Rectal smooth muscle tissue (tissue), 1 donor: ENCODE data around the gene PAPPA.

Source experiments
- H3K27ac ChIP-seq: one replicate; pipeline ENCODE4 v1.7.0; 2013; ENCODE audit warnings: low read depth, low read length, inconsistent platforms
- H3K27me3 ChIP-seq: one replicate; pipeline ENCODE4 v1.7.0; 2013; ENCODE audit warnings: low read length; ENCODE audit not compliant: control insufficient read depth, insufficient read depth
- H3K36me3 ChIP-seq: one replicate; pipeline ENCODE4 v1.7.0; 2013; ENCODE audit warnings: low read length; ENCODE audit not compliant: control insufficient read depth, insufficient read depth
- H3K4me1 ChIP-seq: one replicate; pipeline ENCODE4 v1.7.0; 2013; ENCODE audit warnings: low read length; ENCODE audit not compliant: control insufficient read depth, insufficient read depth
- H3K4me3 ChIP-seq: one replicate; pipeline ENCODE4 v1.7.0; 2013; ENCODE audit warnings: low read length
- H3K9ac ChIP-seq: one replicate; pipeline ENCODE4 v1.7.0; 2013; ENCODE audit warnings: low read length

The PAPPA gene

DNA sequence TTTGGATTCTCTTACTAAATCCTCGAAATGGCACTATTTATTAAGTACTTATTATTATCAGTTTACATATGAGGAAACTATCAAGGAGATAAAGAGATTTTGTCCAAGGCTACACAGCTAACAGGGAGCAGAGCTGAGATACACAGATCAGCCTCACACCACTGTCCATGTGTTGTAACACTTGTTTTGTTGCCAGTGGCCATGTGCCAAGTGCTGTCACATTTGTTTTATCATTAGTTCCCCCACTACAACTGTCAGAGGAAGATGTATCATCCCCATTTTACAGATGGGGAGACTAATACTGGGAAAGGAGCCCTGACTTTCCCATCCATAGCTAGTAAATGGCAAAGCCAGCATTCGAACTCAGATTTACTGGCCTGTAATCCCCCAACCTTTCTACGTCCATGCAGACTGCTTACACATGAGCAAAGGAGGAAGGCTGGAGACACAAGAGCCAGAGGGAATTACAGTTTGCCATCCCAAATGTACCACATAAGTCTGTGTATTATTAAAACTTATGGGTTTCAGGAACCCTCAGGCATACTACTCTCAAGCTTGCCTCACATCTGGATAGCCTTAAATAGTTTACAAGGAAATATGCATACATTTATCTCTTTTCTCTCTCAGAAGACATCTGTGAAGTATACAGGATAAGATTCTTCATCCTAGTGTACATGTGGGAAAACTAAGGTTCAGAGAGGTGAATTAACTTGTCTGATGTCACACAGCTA is 25.1 kb downstream of the PAPPA start:
- no peak overlapping the region for H3K9ac ChIP-seq
- no peak overlapping the region for H3K27ac ChIP-seq
- H3K4me1 ChIP-seq, result no peaks in the 10 kb centered on the region
- H3K4me3 ChIP-seq, result no peak overlapping the region
- H3K27me3 ChIP-seq, result no peaks in the 10 kb centered on the region
- no peaks in the 10 kb centered on the region for H3K36me3 ChIP-seq

DNA sequence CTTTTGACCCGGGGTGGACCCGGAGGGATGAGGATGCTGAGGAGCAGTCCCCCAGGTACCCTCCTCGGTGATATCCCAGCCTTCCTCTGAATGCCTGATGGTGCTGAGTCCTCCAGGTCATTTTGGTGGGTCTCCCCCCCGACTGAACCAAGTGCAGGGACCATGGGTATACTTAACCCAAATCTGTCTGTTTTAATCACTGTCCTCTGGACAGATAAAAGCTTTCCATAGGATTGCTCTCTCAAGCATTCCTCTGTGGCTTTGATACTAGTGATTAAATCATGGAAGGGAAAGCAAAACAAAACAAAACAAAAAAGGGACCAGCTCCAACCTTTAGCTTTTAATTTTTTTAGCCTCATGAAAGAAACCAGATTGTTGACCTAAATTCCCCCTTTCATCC is 26.0 kb downstream of the PAPPA start:
- H3K27ac ChIP-seq, result no peak overlapping the region
- no peaks in the 10 kb centered on the region for H3K27me3 ChIP-seq
- no peak overlapping the region for H3K9ac ChIP-seq
- H3K36me3 ChIP-seq, result no peaks in the 10 kb centered on the region
- H3K4me1 ChIP-seq, result no peaks in the 10 kb centered on the region
- no peak overlapping the region for H3K4me3 ChIP-seq

GRCh38 chr9:116181853-116182610 is 28.4 kb downstream of the PAPPA start:
- no peaks in the 10 kb centered on the region for H3K36me3 ChIP-seq
- H3K9ac ChIP-seq, result no peak overlapping the region
- no peak overlapping the region for H3K4me3 ChIP-seq
- H3K27ac ChIP-seq, result no peak overlapping the region
- no peaks in the 10 kb centered on the region for H3K4me1 ChIP-seq
- H3K27me3 ChIP-seq, result no peaks in the 10 kb centered on the region

- Histone ChIP-seq H3K4me3 (no peak overlapping the region), H3K27ac (no peak overlapping the region), H3K9ac (no peak overlapping the region), H3K36me3 (no peaks in the 10 kb centered on the region), H3K27me3 (no peaks in the 10 kb centered on the region), H3K4me1 (no peaks in the 10 kb centered on the region)
Observed at GRCh38 chr9:116182876-116183275, 29.3 kb downstream of the PAPPA start.

GRCh38 chr9:116187570-116188170 is 34.1 kb downstream of the PAPPA start:
- H3K36me3 ChIP-seq, result no peaks in the 10 kb centered on the region
- no peak overlapping the region for H3K4me3 ChIP-seq
- no peak overlapping the region for H3K9ac ChIP-seq
- H3K4me1 ChIP-seq, result no peaks in the 10 kb centered on the region
- H3K27me3 ChIP-seq, result no peaks in the 10 kb centered on the region
- H3K27ac ChIP-seq, result no peak overlapping the region

DNA sequence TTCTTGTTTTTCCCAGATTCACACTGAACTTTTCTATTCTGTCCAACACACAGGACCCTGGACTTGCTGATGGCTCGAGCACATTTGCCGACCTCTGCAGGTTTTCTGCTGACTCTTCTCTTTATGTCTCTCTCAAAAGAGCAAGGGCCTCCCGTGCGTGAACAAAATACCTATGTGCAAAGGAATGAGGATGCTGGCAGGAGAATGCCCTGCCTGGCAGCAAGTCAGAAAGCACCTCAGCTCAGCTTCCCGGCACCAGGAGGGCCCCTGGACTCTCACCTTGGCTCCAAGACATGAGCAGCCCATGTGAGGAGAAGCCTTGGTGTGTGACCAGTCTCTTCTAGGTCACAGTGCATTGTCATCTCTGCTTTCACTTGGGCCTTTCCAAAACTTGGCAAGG is 36.1 kb downstream of the PAPPA start:
- Histone ChIP-seq H3K36me3 (no peaks in the 10 kb centered on the region), H3K9ac (no peak overlapping the region), H3K27me3 (no peaks in the 10 kb centered on the region), H3K4me1 (no peaks in the 10 kb centered on the region), H3K4me3 (no peak overlapping the region), H3K27ac (no peak overlapping the region)

DNA sequence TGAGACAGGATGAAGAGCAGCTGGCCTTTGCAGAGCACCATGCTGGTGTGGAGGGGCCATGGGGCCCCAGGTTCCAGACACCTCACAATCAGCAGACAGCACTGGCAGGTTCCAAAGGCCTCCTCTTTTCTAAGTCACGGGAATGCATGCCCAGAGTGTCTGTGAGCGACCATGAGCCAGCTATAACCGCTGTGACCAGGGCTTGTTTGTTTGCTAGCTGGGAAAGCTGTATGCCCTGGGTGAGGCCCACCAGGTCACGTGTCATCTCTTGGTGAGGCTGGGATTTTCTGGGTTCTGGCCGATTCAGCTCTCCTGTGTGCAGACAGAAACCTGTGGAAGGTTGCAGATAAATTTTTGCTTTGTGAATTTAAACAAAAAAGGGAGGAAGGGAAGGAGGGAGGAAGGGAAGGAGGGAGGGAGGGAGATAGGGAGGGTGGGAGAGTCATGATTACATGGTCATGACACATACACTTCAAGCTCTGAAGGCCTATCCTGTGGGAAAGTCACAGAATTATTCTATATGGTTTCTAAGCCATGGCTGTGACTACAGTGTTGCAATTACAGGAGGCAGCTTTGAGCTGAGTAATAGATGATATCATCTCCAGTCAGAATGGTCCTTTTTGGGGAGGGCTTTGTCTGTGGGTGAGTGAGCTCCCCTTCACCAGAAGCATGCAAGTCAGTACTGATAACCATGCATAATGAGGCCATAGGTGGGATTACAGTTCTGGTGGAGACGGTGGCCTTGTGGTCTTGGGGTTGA is 37.2 kb downstream of the PAPPA start:
- no peak overlapping the region for H3K27ac ChIP-seq
- H3K36me3 ChIP-seq, result no peaks in the 10 kb centered on the region
- H3K9ac ChIP-seq, result no peak overlapping the region
- no peaks in the 10 kb centered on the region for H3K27me3 ChIP-seq
- H3K4me3 ChIP-seq, result no peak overlapping the region
- no peaks in the 10 kb centered on the region for H3K4me1 ChIP-seq

- Histone ChIP-seq H3K36me3 (no peaks in the 10 kb centered on the region), H3K9ac (no peak overlapping the region), H3K4me1 (no peaks in the 10 kb centered on the region), H3K4me3 (no peak overlapping the region), H3K27ac (no peak overlapping the region), H3K27me3 (no peaks in the 10 kb centered on the region)
Observed at GRCh38 chr9:116191576-116192415, 38.2 kb downstream of the PAPPA start.

GRCh38 chr9:116193636-116194035 is 40.0 kb downstream of the PAPPA start:
- H3K27ac ChIP-seq, result no peak overlapping the region
- no peak overlapping the region for H3K9ac ChIP-seq
- H3K27me3 ChIP-seq, result no peaks in the 10 kb centered on the region

GRCh38 chr9:116196806-116197205 is 43.2 kb downstream of the PAPPA start:
- Histone ChIP-seq H3K4me3 (no peak overlapping the region), H3K4me1 (no peaks in the 10 kb centered on the region), H3K27ac (no peak overlapping the region), H3K9ac (no peak overlapping the region), H3K27me3 (no peaks in the 10 kb centered on the region), H3K36me3 (no peaks in the 10 kb centered on the region)

More at GRCh38 chr9:116193636-116194035, 40.0 kb downstream of the PAPPA start:
- Histone ChIP-seq H3K36me3 (no peaks in the 10 kb centered on the region), H3K4me1 (no peaks in the 10 kb centered on the region), H3K4me3 (no peak overlapping the region)

DNA sequence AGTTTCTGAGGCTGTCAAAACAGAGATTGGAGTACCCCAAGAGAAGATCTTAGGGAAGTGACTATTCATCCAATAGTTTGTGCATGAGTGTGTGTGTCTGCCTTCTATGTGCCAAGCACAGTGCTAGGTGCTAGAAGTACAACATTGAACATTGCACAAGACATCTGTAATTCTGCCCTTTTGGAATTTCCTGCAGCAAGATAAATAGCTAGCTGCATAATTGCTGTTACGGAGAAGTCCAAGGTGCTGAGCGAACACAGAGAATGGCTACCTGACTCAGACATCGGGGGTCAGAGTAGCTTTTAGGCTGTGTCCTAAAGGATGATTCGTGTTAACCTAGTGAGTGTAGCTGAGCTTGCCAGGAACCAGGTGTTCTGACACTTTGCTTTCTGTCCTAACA is 44.8 kb downstream of the PAPPA start:
- peaks cover 2% of the 10 kb centered on the region for H3K4me1 ChIP-seq
- no peak overlapping the region for H3K27ac ChIP-seq
- H3K27me3 ChIP-seq, result no peaks in the 10 kb centered on the region
- H3K9ac ChIP-seq, result no peak overlapping the region
- no peaks in the 10 kb centered on the region for H3K36me3 ChIP-seq
- H3K4me3 ChIP-seq, result no peak overlapping the region
